ENCODE results near the gene GRIA4.

DNA sequence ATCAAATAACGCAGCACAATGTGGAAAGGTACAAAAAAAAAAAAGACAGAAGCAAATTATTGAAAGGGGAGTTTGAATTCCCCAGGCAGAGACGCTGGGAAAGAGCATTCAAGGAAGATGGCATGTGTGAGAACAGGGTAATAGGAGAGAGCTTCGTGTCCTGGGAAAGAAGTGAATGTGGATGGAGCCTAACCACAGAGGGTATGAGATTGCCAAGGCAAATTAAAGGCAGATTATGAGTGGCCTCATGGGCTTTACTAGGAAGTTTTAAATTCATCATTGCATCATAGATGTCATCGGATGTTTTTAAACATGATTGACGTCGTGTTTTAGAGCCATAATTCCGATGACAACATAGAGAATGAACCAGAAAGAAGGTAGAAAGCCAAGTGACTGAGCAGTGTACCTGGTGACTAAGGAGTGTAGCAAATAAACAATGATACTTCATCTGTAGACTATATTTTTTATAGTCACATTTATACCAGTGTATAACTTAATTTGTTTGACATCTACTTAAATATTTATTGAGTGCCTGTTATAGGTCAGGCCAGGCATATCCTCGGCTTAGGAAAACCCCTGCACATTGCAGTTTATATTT is 260.7 kb downstream of the GRIA4 start:
- TF ChIP-seq, protein P1, sequence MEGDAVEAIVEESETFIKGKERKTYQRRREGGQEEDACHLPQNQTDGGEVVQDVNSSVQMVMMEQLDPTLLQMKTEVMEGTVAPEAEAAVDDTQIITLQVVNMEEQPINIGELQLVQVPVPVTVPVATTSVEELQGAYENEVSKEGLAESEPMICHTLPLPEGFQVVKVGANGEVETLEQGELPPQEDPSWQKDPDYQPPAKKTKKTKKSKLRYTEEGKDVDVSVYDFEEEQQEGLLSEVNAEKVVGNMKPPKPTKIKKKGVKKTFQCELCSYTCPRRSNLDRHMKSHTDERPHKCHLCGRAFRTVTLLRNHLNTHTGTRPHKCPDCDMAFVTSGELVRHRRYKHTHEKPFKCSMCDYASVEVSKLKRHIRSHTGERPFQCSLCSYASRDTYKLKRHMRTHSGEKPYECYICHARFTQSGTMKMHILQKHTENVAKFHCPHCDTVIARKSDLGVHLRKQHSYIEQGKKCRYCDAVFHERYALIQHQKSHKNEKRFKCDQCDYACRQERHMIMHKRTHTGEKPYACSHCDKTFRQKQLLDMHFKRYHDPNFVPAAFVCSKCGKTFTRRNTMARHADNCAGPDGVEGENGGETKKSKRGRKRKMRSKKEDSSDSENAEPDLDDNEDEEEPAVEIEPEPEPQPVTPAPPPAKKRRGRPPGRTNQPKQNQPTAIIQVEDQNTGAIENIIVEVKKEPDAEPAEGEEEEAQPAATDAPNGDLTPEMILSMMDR (IDR thresholded peaks at IDR 0.05) = no peak
- no peak for TF ChIP-seq MAZ (IDR thresholded peaks at IDR 0.05; ENCODE audit: borderline replicate concordance, low read depth, low read length)
- TF ChIP-seq CEBPB (IDR thresholded peaks at IDR 0.05) = no peak
- no peak for TF ChIP-seq RAD21 (conservative IDR thresholded peaks at IDR 0.05 in 1 of 2, IDR thresholded peaks at IDR 0.05 in 1 of 2)
- TF ChIP-seq ESRRA (IDR thresholded peaks at IDR 0.05; ENCODE audit: borderline replicate concordance, low read length) = no peak

Measured in A549 (cell line).